Cardiac muscle cell (in vitro differentiated cells and primary cell): ENCODE results near the gene SLIT3. TPM values are rescaled to one million over a fixed set of nuclear protein-coding genes. Genes with fewer than 3 reads are reported as not detected.

Experiments
- DNase-seq, 2 donors: peaks; one replicate each; pipeline versions ENCODE4 v3.0.0 to v3.0.0-alpha.2; 2010 to 2017; ENCODE audit warnings: low read depth in 1 of 2, low spot score in 1 of 2
- H3K27ac ChIP-seq: fragments of 200-600 bp; sonication (generic); 2 replicates; pipeline ENCODE4 v1.5.1; 2016
- H3K27me3 ChIP-seq: fragments of 200-600 bp; sonication (generic); 2 replicates; pipeline ENCODE4 v1.6.0; 2016; ENCODE audit warnings: control low read depth
- H3K36me3 ChIP-seq: fragments of 200-600 bp; sonication (generic); 2 replicates; pipeline ENCODE4 v1.5.1; 2016; ENCODE audit warnings: control low read depth
- H3K4me1 ChIP-seq: fragments of 200-600 bp; sonication (generic); 2 replicates; pipeline ENCODE4 v1.8.1; 2017; ENCODE audit warnings: low read depth, mild to moderate bottlenecking, mixed run types
- H3K4me3 ChIP-seq: fragments of 200-600 bp; sonication (generic); 2 replicates; pipeline ENCODE4 v1.5.1; 2016; ENCODE audit warnings: mild to moderate bottlenecking
- H3K9me3 ChIP-seq: fragments of 200-600 bp; sonication (generic); 2 replicates; pipeline ENCODE4 v1.5.1; 2017; ENCODE audit warnings: low read depth, mild to moderate bottlenecking, control low read depth
- CTCF ChIP-seq: IDR thresholded peaks from 2 replicates; pipeline ENCODE4 v1.5.1; 2012; ENCODE audit warnings: low read depth, mild to moderate bottlenecking, low read length
- polyA plus RNA-seq: library from polyadenylated mRNA; unstranded; fragments of >200 nt; fragmentation: Nextera tagmentation; extraction: Ambion mirVana; gene quantifications from 2 replicates; pipeline ENCODE4 v1.2.1, GENCODE V29; 2016
- total RNA-seq: library from RNA; depleted of rRNA; stranded (reverse); fragments of >200 nt; gene quantifications from 2 replicates; pipeline ENCODE4 v1.2.3, GENCODE V29; 2016

SLIT3 gene
- total and polyA plus RNA-seq, 2 experiments from 2014 or later: 50.7 to 111 TPM

- no peaks in the 10 kb centered on the region for H3K9me3 ChIP-seq
- H3K4me3 ChIP-seq: no peak overlapping the region
- DNase-seq: no peak
- peaks cover 1% of the 10 kb centered on the region for H3K36me3 ChIP-seq
- H3K27ac ChIP-seq: no peak overlapping the region
- H3K4me1 ChIP-seq: no peaks in the 10 kb centered on the region
- TF ChIP-seq CTCF: no peak
- no peaks in the 10 kb centered on the region for H3K27me3 ChIP-seq
These were observed 573.4 kb downstream of the SLIT3 start for GRCh38 chr5:168727547-168727946.

- H3K4me3 ChIP-seq: no peak overlapping the region
- no peak overlapping the region for H3K27ac ChIP-seq
- H3K9me3 ChIP-seq: no peaks in the 10 kb centered on the region
- H3K4me1 ChIP-seq: no peaks in the 10 kb centered on the region
- DNase-seq: no peak
- H3K27me3 ChIP-seq: no peaks in the 10 kb centered on the region
- H3K36me3 ChIP-seq: peaks cover 7% of the 10 kb centered on the region
- no peak for TF ChIP-seq CTCF
These were observed 574.6 kb downstream of the SLIT3 start for GRCh38 chr5:168726342-168726741.

- Histone ChIP-seq H3K9me3 (no peaks in the 10 kb centered on the region), H3K27ac (no peak overlapping the region), H3K27me3 (no peaks in the 10 kb centered on the region), H3K36me3 (peaks cover 9% of the 10 kb centered on the region), H3K4me3 (no peak overlapping the region), H3K4me1 (no peaks in the 10 kb centered on the region)
- no peak for DNase-seq
- no peak for TF ChIP-seq CTCF
These were observed 576.7 kb downstream of the SLIT3 start for GRCh38 chr5:168724227-168724626.

- Histone ChIP-seq H3K9me3 (no peaks in the 10 kb centered on the region), H3K4me1 (no peaks in the 10 kb centered on the region), H3K27me3 (no peaks in the 10 kb centered on the region), H3K36me3 (peaks cover 9% of the 10 kb centered on the region), H3K27ac (no peak overlapping the region), H3K4me3 (no peak overlapping the region)
- no peak for TF ChIP-seq CTCF
- no peak for DNase-seq
These were observed 577.9 kb downstream of the SLIT3 start for GRCh38 chr5:168723037-168723436.

- no peak for TF ChIP-seq CTCF
- H3K36me3 ChIP-seq: peaks cover 9% of the 10 kb centered on the region
- no peak overlapping the region for H3K4me3 ChIP-seq
These were observed 579.0 kb downstream of the SLIT3 start for GRCh38 chr5:168721966-168722365.

More at GRCh38 chr5:168721966-168722365, 579.0 kb downstream of the SLIT3 start:
- DNase-seq: no peak
- Histone ChIP-seq H3K4me1 (no peaks in the 10 kb centered on the region), H3K27ac (no peak overlapping the region), H3K27me3 (no peaks in the 10 kb centered on the region), H3K9me3 (no peaks in the 10 kb centered on the region)
